HL-60 (cell line): ENCODE results near the gene PDE6H.

Source experiments
- CTCF ChIP-seq: IDR thresholded peaks from one replicate; pipeline ENCODE4 v1.5.1; 2011; ENCODE audit warnings: low read length, control low read depth, inconsistent platforms; ENCODE audit not compliant: insufficient read depth
- GABPA ChIP-seq: IDR thresholded peaks from 2 replicates; pipeline ENCODE4 v1.6.1; 2012; ENCODE audit warnings: low read depth
- REST ChIP-seq: IDR thresholded peaks from 2 replicates; pipeline ENCODE4 v1.6.1; 2012; ENCODE audit warnings: low read depth; ENCODE audit not compliant: insufficient replicate concordance

- TF ChIP-seq CTCF (no peak), GABPA (no peak), REST (no peak)
Measured at GRCh38 chr12:14963520-14963919, 9.3 kb upstream of the PDE6H start.
